ENCODE measurements around the gene CCR9.

DNA sequence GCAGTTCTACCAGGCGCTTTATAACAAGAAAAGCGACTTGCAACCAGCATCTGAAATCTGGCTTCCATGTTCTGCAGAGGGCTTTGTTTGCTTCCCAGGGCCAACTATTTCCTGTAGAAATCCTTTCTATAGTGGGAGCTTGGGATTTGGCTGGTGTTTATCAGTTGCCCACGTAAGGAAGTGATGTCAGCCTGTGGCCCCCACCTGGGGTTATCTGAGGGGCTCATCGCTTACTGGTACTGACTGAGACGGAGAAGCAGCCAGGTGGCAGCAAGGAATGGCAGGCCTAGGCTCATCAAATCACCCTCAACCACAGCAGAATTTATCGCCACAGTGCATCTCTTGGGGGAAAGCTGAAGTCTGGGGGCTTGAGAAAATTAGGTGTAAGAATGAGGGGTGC is 14.6 kb upstream of the CCR9 start:
- TF ChIP-seq YY1 (IDR thresholded peaks at IDR 0.05; ENCODE audit: insufficient read depth, insufficient read length) = no peak
- TF ChIP-seq ZNF274 (IDR thresholded peaks at IDR 0.05; ENCODE audit: low read depth, low read length) = no peak
- TF ChIP-seq SUZ12 (IDR thresholded peaks at IDR 0.05; ENCODE audit: extremely low read depth, insufficient read depth, insufficient read length) = no peak

Measured in NT2/D1 (cell line).